Measurements from ENCODE around the gene MACROD1.

DNA sequence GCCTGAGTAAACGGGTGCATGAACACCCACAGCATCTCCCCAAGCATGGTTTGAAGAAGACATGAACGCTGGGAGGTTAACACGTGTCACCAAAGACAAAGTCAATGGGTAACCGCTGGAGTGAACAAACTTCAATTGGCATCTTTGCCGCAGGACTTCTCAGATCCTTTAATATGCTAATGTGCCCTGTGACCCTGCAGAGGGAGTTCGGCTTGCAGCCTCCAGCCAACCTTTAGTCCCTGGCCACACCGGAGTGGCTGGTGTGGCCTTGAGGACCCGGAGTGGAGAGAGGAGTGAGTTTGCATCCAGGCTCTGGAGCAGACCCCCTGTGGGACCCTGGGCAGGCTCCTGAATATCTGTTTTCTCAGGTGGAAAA, 73.2 kb downstream of the MACROD1 start:
- no peak for TF ChIP-seq POLR2A (IDR thresholded peaks at IDR 0.05; ENCODE audit: low read length)
- TF ChIP-seq GATA1 (IDR thresholded peaks at IDR 0.05; ENCODE audit: low read depth, low read length), result no peak

All from erythroblast (primary cell).